Measurements from ENCODE around the gene GPX3.

Gene GPX3

DNA sequence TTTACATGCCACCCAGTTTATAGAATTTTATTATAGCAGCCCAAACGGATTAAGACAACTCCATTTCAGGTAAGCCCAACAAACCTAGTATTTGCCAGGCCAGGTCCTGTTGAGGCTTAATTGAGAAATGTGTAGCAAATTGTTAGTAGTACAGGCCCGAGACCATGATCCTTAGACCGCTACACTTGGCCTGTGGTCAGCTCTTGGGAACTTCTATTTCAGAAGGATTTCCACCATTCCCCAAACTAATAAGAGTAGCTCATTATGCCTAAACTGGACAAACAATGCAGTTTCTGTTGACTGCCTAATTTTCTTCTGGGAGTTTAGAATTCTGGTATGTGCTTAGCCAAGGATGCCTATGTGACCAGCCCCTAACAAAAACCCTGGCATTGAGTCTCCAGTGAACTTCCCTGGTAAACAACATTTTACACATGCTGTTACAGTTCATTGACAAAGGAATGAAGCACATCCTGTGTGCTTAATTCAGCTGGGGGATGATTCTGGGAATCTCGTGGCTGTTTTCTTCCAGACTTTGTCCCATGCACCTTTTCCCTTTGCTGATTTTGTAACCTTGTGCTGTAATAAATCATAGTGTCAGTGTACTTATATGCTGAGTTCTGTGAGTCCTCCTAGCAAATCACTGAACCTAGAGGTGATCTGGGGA lies 5.6 kb upstream of the GPX3 start:
- no peak overlapping the region for H3K9ac ChIP-seq (ENCODE audit: low read length)
- H3K4me3 ChIP-seq (ENCODE audit: low read depth, low read length): no peak overlapping the region
- no peaks in the 10 kb centered on the region for H3K36me3 ChIP-seq (ENCODE audit: control insufficient read depth, insufficient read depth, low read length)
- peaks cover 10% of the 10 kb centered on the region for H3K27me3 ChIP-seq (ENCODE audit: control insufficient read depth, insufficient read depth, low read length)
- H3K4me1 ChIP-seq (ENCODE audit: control insufficient read depth, insufficient read depth, low read length): no peaks in the 10 kb centered on the region
- H3K9me3 ChIP-seq (ENCODE audit: control insufficient read depth, insufficient read depth, low read depth, low read length): no peaks in the 10 kb centered on the region
- no peak overlapping the region for H3K27ac ChIP-seq (ENCODE audit: low read depth, low read length)

DNA sequence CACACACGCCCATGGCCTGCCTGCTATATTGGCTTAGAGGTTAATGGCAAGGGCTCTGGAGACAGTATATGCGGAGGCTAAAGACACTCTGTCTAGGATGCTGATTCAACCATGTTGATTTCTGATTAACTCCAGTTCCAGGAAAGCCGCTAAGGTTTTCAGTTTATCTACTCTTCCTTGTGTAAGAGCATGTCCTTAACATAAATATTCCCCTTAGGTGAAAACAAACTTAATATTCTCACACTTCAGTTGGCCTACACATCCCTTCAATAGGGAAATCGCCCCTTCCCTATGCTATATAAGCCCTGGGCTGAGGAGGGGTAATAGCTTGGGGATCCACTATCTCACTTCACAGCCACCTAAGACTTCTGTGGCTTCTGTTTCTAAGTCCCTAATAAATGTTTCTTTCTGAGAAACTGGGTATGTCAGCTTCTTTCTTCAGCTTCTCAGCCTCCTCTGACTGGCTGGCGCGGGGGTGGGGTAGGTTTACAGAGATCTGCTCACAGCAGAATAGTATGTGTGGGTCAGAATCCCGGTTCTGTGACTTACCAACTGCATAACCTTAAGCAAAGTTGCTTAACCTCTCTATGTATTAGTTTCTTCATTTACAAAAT lies 4.3 kb upstream of the GPX3 start:
- H3K36me3 ChIP-seq (ENCODE audit: control insufficient read depth, insufficient read depth, low read length): no peaks in the 10 kb centered on the region
- H3K4me3 ChIP-seq (ENCODE audit: low read depth, low read length): no peak overlapping the region
- H3K4me1 ChIP-seq (ENCODE audit: control insufficient read depth, insufficient read depth, low read length): 0 out of 2 replicates have a peak, but pooled peaks cover 1% of the 10 kb centered on the region
- H3K9me3 ChIP-seq (ENCODE audit: control insufficient read depth, insufficient read depth, low read depth, low read length): no peaks in the 10 kb centered on the region
- H3K9ac ChIP-seq (ENCODE audit: low read length): no peak overlapping the region
- H3K27me3 ChIP-seq (ENCODE audit: control insufficient read depth, insufficient read depth, low read length): peaks cover 14% of the 10 kb centered on the region
- H3K27ac ChIP-seq (ENCODE audit: low read depth, low read length): no peak overlapping the region

DNA sequence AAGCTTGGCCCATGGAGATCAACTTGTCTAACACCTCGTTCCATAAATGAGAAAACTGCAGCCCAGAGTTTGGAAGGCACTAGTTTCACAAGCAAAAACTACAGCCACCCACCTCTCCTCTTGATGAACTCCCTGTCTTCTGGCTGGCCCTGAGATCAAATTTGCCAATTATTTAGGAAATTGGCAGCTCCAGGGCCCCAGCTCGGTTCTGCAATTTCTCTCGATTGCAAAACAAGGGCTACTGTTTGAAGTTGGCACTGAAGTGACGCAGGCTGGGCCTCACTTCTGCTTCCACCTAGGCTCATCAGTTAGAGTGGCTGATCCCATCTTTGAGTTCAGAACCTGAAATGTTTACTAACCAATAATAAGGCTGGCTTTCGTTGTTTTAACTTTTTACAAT lies 3.7 kb upstream of the GPX3 start:
- H3K27me3 ChIP-seq (ENCODE audit: control insufficient read depth, insufficient read depth, low read length): peaks cover 20% of the 10 kb centered on the region
- 0 out of 2 replicates have a peak, but pooled peaks cover 2% of the 10 kb centered on the region for H3K4me1 ChIP-seq (ENCODE audit: control insufficient read depth, insufficient read depth, low read length)
- H3K4me3 ChIP-seq (ENCODE audit: low read depth, low read length): no peak overlapping the region
- H3K36me3 ChIP-seq (ENCODE audit: control insufficient read depth, insufficient read depth, low read length): no peaks in the 10 kb centered on the region
- no peak overlapping the region for H3K9ac ChIP-seq (ENCODE audit: low read length)
- no peaks in the 10 kb centered on the region for H3K9me3 ChIP-seq (ENCODE audit: control insufficient read depth, insufficient read depth, low read depth, low read length)
- no peak overlapping the region for H3K27ac ChIP-seq (ENCODE audit: low read depth, low read length)

DNA sequence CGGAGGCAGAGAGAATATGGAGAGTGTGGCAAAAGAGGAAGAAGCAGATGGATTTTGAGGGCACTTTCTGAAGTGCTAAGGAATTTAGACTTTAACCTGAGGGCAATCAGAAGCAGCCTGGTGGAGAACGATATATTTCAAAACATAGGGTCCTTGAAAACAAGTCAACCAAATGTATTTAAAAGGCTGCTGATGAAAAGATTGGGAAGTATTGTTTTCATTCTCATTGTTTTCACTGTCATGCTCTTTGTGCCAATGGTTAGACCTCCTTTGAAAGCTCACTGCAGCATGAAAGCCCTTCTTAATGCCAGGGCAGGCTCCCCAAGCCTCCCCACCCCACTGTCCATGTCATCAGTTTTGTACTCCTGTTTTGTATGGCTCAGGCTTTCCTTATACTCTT lies 2.5 kb upstream of the GPX3 start:
- H3K4me3 ChIP-seq (ENCODE audit: low read depth, low read length): no peak overlapping the region
- peaks cover 29% of the 10 kb centered on the region for H3K27me3 ChIP-seq (ENCODE audit: control insufficient read depth, insufficient read depth, low read length)
- no peaks in the 10 kb centered on the region for H3K9me3 ChIP-seq (ENCODE audit: control insufficient read depth, insufficient read depth, low read depth, low read length)
- no peak overlapping the region for H3K27ac ChIP-seq (ENCODE audit: low read depth, low read length)
- H3K9ac ChIP-seq (ENCODE audit: low read length): no peak overlapping the region
- no peaks in the 10 kb centered on the region for H3K36me3 ChIP-seq (ENCODE audit: control insufficient read depth, insufficient read depth, low read length)
- 0 out of 2 replicates have a peak, but pooled peaks cover 2% of the 10 kb centered on the region for H3K4me1 ChIP-seq (ENCODE audit: control insufficient read depth, insufficient read depth, low read length)

DNA sequence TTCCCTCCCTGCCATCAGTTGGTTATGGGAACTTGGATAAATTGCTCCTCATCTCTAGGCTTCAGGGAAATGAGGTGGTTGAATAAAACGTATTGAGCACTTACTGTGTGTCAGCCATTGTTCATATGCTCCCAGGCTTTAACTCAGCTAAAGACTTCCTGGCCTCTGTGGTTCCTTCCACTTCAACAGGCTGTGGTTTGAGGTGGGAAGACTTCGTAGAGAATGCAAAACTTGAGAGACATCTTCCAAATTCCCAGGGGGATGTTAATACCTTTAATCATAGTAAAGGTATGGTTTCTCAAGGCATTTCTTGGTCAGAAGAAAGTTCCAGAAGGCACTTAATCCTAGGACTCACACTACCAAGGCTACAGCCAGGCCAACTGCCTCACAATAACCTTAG lies 1.5 kb upstream of the GPX3 start:
- Histone ChIP-seq H3K4me1 (ENCODE audit: control insufficient read depth, insufficient read depth, low read length) (0 out of 2 replicates have a peak, but pooled peaks cover 2% of the 10 kb centered on the region), H3K9me3 (ENCODE audit: control insufficient read depth, insufficient read depth, low read depth, low read length) (no peaks in the 10 kb centered on the region), H3K27ac (ENCODE audit: low read depth, low read length) (no peak overlapping the region), H3K36me3 (ENCODE audit: control insufficient read depth, insufficient read depth, low read length) (no peaks in the 10 kb centered on the region), H3K9ac (ENCODE audit: low read length) (no peak overlapping the region), H3K27me3 (ENCODE audit: control insufficient read depth, insufficient read depth, low read length) (peaks cover 29% of the 10 kb centered on the region), H3K4me3 (ENCODE audit: low read depth, low read length) (no peak overlapping the region)

DNA sequence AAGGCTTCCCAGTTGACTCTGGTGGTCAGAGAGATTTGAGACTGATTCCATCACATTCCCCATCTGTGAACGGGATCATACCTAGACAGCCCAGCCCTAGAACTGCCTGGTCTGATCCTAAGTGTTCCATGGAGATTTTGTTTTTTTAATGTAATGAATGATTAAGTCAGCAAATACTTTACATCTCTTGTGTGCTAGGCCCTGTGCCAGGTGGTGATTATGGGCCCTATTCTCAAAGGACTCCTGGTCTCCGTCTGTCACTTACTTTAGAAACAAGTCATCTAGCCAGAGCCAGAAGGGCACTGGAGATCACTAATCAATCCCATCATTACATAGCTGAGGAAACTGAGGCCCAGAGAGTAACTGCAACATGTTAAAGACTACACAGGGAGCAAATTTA lies 1.1 kb upstream of the GPX3 start:
- H3K4me3 ChIP-seq (ENCODE audit: low read depth, low read length): no peak overlapping the region
- no peaks in the 10 kb centered on the region for H3K36me3 ChIP-seq (ENCODE audit: control insufficient read depth, insufficient read depth, low read length)
- H3K9me3 ChIP-seq (ENCODE audit: control insufficient read depth, insufficient read depth, low read depth, low read length): no peaks in the 10 kb centered on the region
- peaks cover 29% of the 10 kb centered on the region for H3K27me3 ChIP-seq (ENCODE audit: control insufficient read depth, insufficient read depth, low read length)
- H3K9ac ChIP-seq (ENCODE audit: low read length): no peak overlapping the region
- H3K4me1 ChIP-seq (ENCODE audit: control insufficient read depth, insufficient read depth, low read length): 0 out of 2 replicates have a peak, but pooled peaks cover 2% of the 10 kb centered on the region
- no peak overlapping the region for H3K27ac ChIP-seq (ENCODE audit: low read depth, low read length)

DNA sequence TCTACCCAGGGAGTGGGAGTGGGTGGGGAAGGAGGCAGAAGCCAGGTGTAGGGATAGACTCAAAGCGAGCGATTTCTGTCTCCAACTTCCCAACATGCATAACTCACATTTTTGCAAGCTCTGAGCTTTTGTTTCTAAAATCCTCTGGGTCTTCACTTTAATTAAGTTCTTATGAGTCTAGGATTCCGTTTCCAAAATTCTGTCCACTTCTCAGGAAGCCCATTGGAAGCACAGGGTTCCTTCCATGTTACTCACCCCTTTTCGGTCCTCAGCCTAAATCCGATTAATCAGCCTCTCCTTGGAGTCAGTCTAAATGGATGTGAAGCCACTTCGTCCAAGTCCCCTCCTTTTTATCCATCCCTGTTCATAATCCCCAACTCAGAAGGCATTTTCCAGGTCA lies 1.4 kb downstream of the GPX3 start:
- no peaks in the 10 kb centered on the region for H3K9me3 ChIP-seq (ENCODE audit: control insufficient read depth, insufficient read depth, low read depth, low read length)
- H3K27me3 ChIP-seq (ENCODE audit: control insufficient read depth, insufficient read depth, low read length): peaks cover 29% of the 10 kb centered on the region
- no peak overlapping the region for H3K27ac ChIP-seq (ENCODE audit: low read depth, low read length)
- H3K9ac ChIP-seq (ENCODE audit: low read length): no peak overlapping the region
- 0 out of 2 replicates have a peak, but pooled peaks cover 2% of the 10 kb centered on the region for H3K4me1 ChIP-seq (ENCODE audit: control insufficient read depth, insufficient read depth, low read length)
- peaks cover under 1% of the 10 kb centered on the region; the same call in 1 of the 2 replicates for H3K36me3 ChIP-seq (ENCODE audit: control insufficient read depth, insufficient read depth, low read length)
- H3K4me3 ChIP-seq (ENCODE audit: low read depth, low read length): 0 out of 2 replicates have a peak overlapping the region, but pooled peaks have one; percentile 86

DNA sequence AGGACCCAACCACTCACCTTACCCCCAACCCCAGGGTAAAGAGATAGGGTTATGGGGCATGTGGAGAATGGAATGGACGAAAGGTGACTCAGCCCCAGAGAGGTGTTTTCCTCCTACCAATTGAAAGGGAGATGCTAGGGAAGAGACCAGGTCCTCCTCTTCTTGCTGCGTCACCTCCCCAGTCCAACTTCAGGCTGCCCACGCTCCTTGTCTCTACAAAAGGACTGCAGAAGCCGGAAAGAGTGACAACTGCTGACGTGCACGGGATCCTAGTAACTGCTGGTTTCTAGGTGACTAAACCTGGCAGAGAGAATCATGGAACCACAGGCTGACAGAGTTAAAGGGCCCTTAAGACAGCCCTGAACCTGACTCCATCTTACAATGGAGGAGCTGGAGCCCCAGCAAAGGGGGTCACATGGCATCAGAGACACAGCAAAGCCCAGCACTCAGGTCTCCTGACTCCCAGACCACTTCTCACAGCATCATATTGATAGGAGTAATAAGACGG lies 2.2 kb downstream of the GPX3 start:
- H3K36me3 ChIP-seq (ENCODE audit: control insufficient read depth, insufficient read depth, low read length): peaks cover 8% of the 10 kb centered on the region; the same call in 1 of the 2 replicates
- no peak overlapping the region for H3K4me3 ChIP-seq (ENCODE audit: low read depth, low read length)
- no peak overlapping the region for H3K27ac ChIP-seq (ENCODE audit: low read depth, low read length)
- H3K9me3 ChIP-seq (ENCODE audit: control insufficient read depth, insufficient read depth, low read depth, low read length): no peaks in the 10 kb centered on the region
- peaks cover 27% of the 10 kb centered on the region for H3K27me3 ChIP-seq (ENCODE audit: control insufficient read depth, insufficient read depth, low read length)
- 0 out of 2 replicates have a peak, but pooled peaks cover 2% of the 10 kb centered on the region for H3K4me1 ChIP-seq (ENCODE audit: control insufficient read depth, insufficient read depth, low read length)
- no peak overlapping the region for H3K9ac ChIP-seq (ENCODE audit: low read length)

DNA sequence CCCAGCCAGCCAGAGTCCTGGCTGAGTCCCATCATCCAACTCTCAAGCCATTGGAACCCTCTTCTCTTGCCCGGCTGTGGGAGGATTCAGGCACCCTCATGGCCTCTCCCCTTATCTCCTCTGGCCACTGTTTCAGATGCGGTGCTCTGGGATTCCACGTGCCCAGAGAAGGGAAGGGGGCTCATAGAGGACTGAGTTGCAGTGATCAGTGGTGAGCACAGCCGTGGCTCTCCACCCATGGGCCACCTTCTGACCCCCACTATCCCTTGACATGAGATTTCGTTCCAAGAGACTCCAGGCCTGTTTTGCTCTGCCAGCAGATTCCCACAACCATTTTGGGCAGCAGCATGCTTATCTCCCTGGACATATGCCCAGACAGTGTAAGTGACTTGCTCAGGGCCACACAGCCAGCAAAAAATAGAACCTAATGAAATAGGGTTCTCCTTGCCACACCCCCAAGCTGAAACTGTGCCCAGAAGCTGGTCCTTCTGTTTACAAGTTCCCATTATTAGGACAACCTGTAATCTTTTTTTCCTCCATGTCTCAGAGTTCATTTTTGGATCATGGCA lies 2.7 kb downstream of the GPX3 start:
- Histone ChIP-seq H3K9ac (ENCODE audit: low read length) (no peak overlapping the region), H3K36me3 (ENCODE audit: control insufficient read depth, insufficient read depth, low read length) (peaks cover 13% of the 10 kb centered on the region), H3K9me3 (ENCODE audit: control insufficient read depth, insufficient read depth, low read depth, low read length) (no peaks in the 10 kb centered on the region), H3K27ac (ENCODE audit: low read depth, low read length) (no peak overlapping the region), H3K27me3 (ENCODE audit: control insufficient read depth, insufficient read depth, low read length) (peaks cover 22% of the 10 kb centered on the region), H3K4me1 (ENCODE audit: control insufficient read depth, insufficient read depth, low read length) (0 out of 2 replicates have a peak, but pooled peaks cover 2% of the 10 kb centered on the region), H3K4me3 (ENCODE audit: low read depth, low read length) (no peak overlapping the region)

DNA sequence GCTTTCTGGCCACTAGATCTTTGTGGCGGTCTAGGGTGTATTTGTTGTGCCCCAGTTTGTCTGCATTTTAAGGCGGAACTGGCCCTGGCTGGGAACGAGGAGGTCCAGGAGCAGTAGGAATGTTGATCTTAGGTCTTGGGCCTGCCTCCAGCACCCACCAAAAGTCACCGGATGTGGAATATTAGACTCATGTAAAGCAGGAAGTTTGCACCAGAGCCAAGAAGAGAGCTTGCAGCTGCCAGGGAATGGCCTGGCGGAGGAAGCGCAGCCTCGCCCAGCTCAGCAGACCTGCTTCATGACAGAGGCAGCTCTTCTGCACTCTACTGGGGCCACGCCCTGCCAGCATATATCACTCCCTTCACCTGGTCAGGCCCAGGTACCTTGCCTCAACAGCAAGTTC lies 3.3 kb downstream of the GPX3 start:
- Histone ChIP-seq H3K36me3 (ENCODE audit: control insufficient read depth, insufficient read depth, low read length) (peaks cover 18% of the 10 kb centered on the region), H3K4me3 (ENCODE audit: low read depth, low read length) (no peak overlapping the region), H3K27me3 (ENCODE audit: control insufficient read depth, insufficient read depth, low read length) (peaks cover 19% of the 10 kb centered on the region), H3K27ac (ENCODE audit: low read depth, low read length) (no peak overlapping the region), H3K9ac (ENCODE audit: low read length) (no peak overlapping the region), H3K9me3 (ENCODE audit: control insufficient read depth, insufficient read depth, low read depth, low read length) (no peaks in the 10 kb centered on the region), H3K4me1 (ENCODE audit: control insufficient read depth, insufficient read depth, low read length) (0 out of 2 replicates have a peak, but pooled peaks cover 2% of the 10 kb centered on the region)
